HG02571 (cell line): Measurements from ENCODE around the gene TP63.

ENCODE experiments used
- ATAC-seq: cut with Tn5 transposase; IDR thresholded peaks from one replicate; pipeline ENCODE4 v1.9.1; 2021; ENCODE audit warnings: mild to moderate bottlenecking, moderate library complexity; ENCODE audit not compliant: unreplicated experiment

TP63 gene

GRCh38 chr3:189806171-189806951 is 175.2 kb downstream of the TP63 start:
- ATAC-seq: no peak

- ATAC-seq: no peak
These were observed 177.2 kb downstream of the TP63 start for GRCh38 chr3:189808246-189809007.

GRCh38 chr3:189809583-189809982 is 178.4 kb downstream of the TP63 start:
- ATAC-seq: no peak

- ATAC-seq: no peak
These were observed 181.7 kb downstream of the TP63 start for GRCh38 chr3:189812806-189813465.

GRCh38 chr3:189813647-189814240 is 182.6 kb downstream of the TP63 start:
- ATAC-seq: no peak

GRCh38 chr3:189820365-189820720 is 189.2 kb downstream of the TP63 start:
- no peak for ATAC-seq

GRCh38 chr3:189821262-189821661 is 190.1 kb downstream of the TP63 start:
- ATAC-seq: no peak

GRCh38 chr3:189822726-189823125 is 191.5 kb downstream of the TP63 start:
- ATAC-seq: no peak

- ATAC-seq: no peak
These were observed 193.6 kb downstream of the TP63 start for GRCh38 chr3:189824629-189825312.

GRCh38 chr3:189826566-189826965 is 195.4 kb downstream of the TP63 start:
- no peak for ATAC-seq

GRCh38 chr3:189827108-189827507 is 195.9 kb downstream of the TP63 start:
- no peak for ATAC-seq

- ATAC-seq: no peak
These were observed 199.2 kb downstream of the TP63 start for GRCh38 chr3:189830401-189830800.

GRCh38 chr3:189833266-189833665 is 202.1 kb downstream of the TP63 start:
- ATAC-seq: no peak

GRCh38 chr3:189833996-189834395 is 202.8 kb downstream of the TP63 start:
- ATAC-seq: no peak

- ATAC-seq: no peak
These were observed 203.3 kb downstream of the TP63 start for GRCh38 chr3:189834462-189834861.

- ATAC-seq: no peak
These were observed 205.6 kb downstream of the TP63 start for GRCh38 chr3:189836795-189837194.

GRCh38 chr3:189838291-189838690 is 207.1 kb downstream of the TP63 start:
- no peak for ATAC-seq

- no peak for ATAC-seq
These were observed 208.4 kb downstream of the TP63 start for GRCh38 chr3:189839576-189839975.

GRCh38 chr3:189841473-189842205 is 210.4 kb downstream of the TP63 start:
- ATAC-seq: no peak
